Small intestine (tissue), 16 donors: ENCODE data around the gene SOCS1. TPM values are rescaled to one million over a fixed set of nuclear protein-coding genes. Genes with fewer than 3 reads are reported as not detected.

ENCODE experiments used
- DNase-seq, 2 donors: peaks; one replicate each; pipeline versions ENCODE4 v3.0.0 to v3.0.0-alpha.2; 2013
- FAIRE-seq: peaks from 2 replicates; lab custom pipeline; 2012; peaks lifted over from hg19 to GRCh38; lab: Jason Lieb, UNC
- H3K27ac ChIP-seq, 3 donors: one replicate each; pipeline ENCODE4 v1.5.1; 2013; ENCODE audit warnings: low read length in 2 of 3, mild to moderate bottlenecking in 2 of 3, control low read depth in 1 of 3, inconsistent platforms in 1 of 3, low read depth in 1 of 3, moderate library complexity in 1 of 3
- H3K27me3 ChIP-seq, 3 donors: one replicate each; pipeline ENCODE4 v1.6.1; 2013; ENCODE audit warnings: low read length in 3 of 3, inconsistent platforms in 1 of 3; ENCODE audit not compliant: control insufficient read depth in 3 of 3, insufficient read depth in 3 of 3
- H3K36me3 ChIP-seq, 3 donors: one replicate each; pipeline ENCODE4 v1.6.1; 2013; ENCODE audit warnings: low read length in 3 of 3, inconsistent platforms in 1 of 3, low read depth in 1 of 3, mild to moderate bottlenecking in 1 of 3, moderate library complexity in 1 of 3; ENCODE audit not compliant: control insufficient read depth in 3 of 3, insufficient read depth in 2 of 3
- H3K4me1 ChIP-seq, 3 donors: one replicate each; pipeline ENCODE4 v1.6.1; 2013; ENCODE audit warnings: low read length in 2 of 3, inconsistent platforms in 1 of 3, low read depth in 1 of 3, mild to moderate bottlenecking in 1 of 3, moderate library complexity in 1 of 3; ENCODE audit not compliant: control insufficient read depth in 3 of 3, insufficient read depth in 2 of 3
- H3K4me3 ChIP-seq, 3 donors: one replicate each; pipeline ENCODE4 v1.5.1; 2013; ENCODE audit warnings: low read length in 3 of 3, control low read depth in 1 of 3, inconsistent platforms in 1 of 3, low read depth in 1 of 3, mild to moderate bottlenecking in 1 of 3, moderate library complexity in 1 of 3
- H3K9me3 ChIP-seq, 2 donors: one replicate each; pipeline ENCODE4 v1.6.1; 2013; ENCODE audit warnings: low read depth in 1 of 2, low read length in 1 of 2; ENCODE audit not compliant: control insufficient read depth in 2 of 2, insufficient read depth in 1 of 2
- WGBS, 3 donors: extraction: QIAGEN DNeasy Blood & Tissue Kit; methylation state at CpG; one replicate each; pipeline ENCODE4 v1.1.7; 2013; 5-methylcytosine and 5-hydroxymethylcytosine counted together
- long read RNA-seq, 10 donors: transcript quantifications; one replicate each; lab custom pipeline, GENCODE V29; 2026
- polyA plus RNA-seq, 4 donors: library from polyadenylated mRNA; stranded (reverse) in 3 of 4; unstranded in 1 of 4; fragments of 200-250 nt in 3 of 4; fragments of 120-200 nt in 1 of 4; gene quantifications; one replicate each; pipeline versions ENCODE4 v1.2.1 to v1.2.3, GENCODE V29; 2013
- donor health status: healthy with polysubstance abuse.
- donor health status: control.
- donor health status: control.
- donor health status: Bipolar disorder and iron deficiency.
- donor health status: healthy.

The SOCS1 gene
- 10 to 100 TPM in 1 of 4 donors, 1 to 10 TPM in 3; 1.9 to 15.0 (median 5.1) TPM for polyA plus RNA-seq
- long read RNA-seq, donor 1 = 0 reads
- long read RNA-seq, donor 2, partial matches to known transcripts = 0 of 1 reads
- long read RNA-seq, donor 2, other reads (novel, unspliced or antisense) = 0 of 1 reads
- long read RNA-seq, donor 3, partial matches to known transcripts = 0 of 4 reads
- long read RNA-seq, donor 3, other reads (novel, unspliced or antisense) = 0 of 4 reads
- long read RNA-seq, donor 4 = 0 reads
- long read RNA-seq, donor 5, partial matches to known transcripts = 0 of 3 reads
- long read RNA-seq, donor 5, other reads (novel, unspliced or antisense) = 0 of 3 reads
- long read RNA-seq, donor 6 = 0 reads
- long read RNA-seq, donor 7, partial matches to known transcripts = 0 of 2 reads
- long read RNA-seq, donor 7, other reads (novel, unspliced or antisense) = 0 of 2 reads
- long read RNA-seq, donor 8, partial matches to known transcripts = 0 of 2 reads
- long read RNA-seq, donor 8, other reads (novel, unspliced or antisense) = 0 of 2 reads
- long read RNA-seq, donor 9, partial matches to known transcripts = 0 of 1 reads
- long read RNA-seq, donor 9, other reads (novel, unspliced or antisense) = 0 of 1 reads
- long read RNA-seq, donor 10, partial matches to known transcripts = 0 of 4 reads
- long read RNA-seq, donor 10, other reads (novel, unspliced or antisense) = 0 of 4 reads

GRCh38 chr16:11255737-11256660, at the start of gene SOCS1:
SOCS1 (minus strand) TSS chr16:11256204; CDS start chr16:11255478, 726 bp downstream.
- Histone ChIP-seq H3K4me3 (peak within 1 kb of the TSS; percentile 81 to 93 (median 91)), H3K4me1 (peaks cover 0 to 10% (median 2%) of the 10 kb centered on the region in 3 donors), H3K27ac (peak within 1 kb of the TSS; percentile 96 to 98 (median 97)), H3K27me3 (peaks cover 0 to 11% (median 0%) of the 10 kb centered on the region in 3 donors), H3K36me3 (peaks cover 0 to 9% (median 2%) of the 10 kb centered on the region in 3 donors), H3K9me3 (no peaks in the 10 kb centered on the region)
- DNase-seq (peak; percentile 83 to 93), FAIRE-seq (no peak)
- 0 to 1% (median 1%) methylated on average over 57 to 100 of the region's 100 CpGs for WGBS, 3 donors

- H3K27me3 ChIP-seq = no peaks in the 10 kb centered on the region
- H3K36me3 ChIP-seq = no peaks in the 10 kb centered on the region
- peaks cover 0 to 3% of the 10 kb centered on the region in 2 donors for H3K9me3 ChIP-seq
- FAIRE-seq (no peak), DNase-seq (no peak)
- no peak overlapping the region for H3K4me3 ChIP-seq
- WGBS, 3 donors = 79 to 81% (median 79%) methylated on average over 18 of the region's 18 CpGs
- peaks cover 0 to 4% (median 0%) of the 10 kb centered on the region in 3 donors for H3K4me1 ChIP-seq
- no peak overlapping the region for H3K27ac ChIP-seq
These were observed 47.6 kb upstream of the SOCS1 start for GRCh38 chr16:11303405-11304138.

GRCh38 chr16:11302977-11303376, 47.0 kb upstream of the SOCS1 start:
- H3K27me3 ChIP-seq = no peaks in the 10 kb centered on the region
- no peak for FAIRE-seq
- 50 to 65% (median 51%) methylated on average over 4 of the region's 4 CpGs for WGBS, 3 donors
- peaks cover 0 to 3% of the 10 kb centered on the region in 2 donors for H3K9me3 ChIP-seq
- H3K27ac ChIP-seq = no peak overlapping the region
- DNase-seq = no peak
- H3K4me3 ChIP-seq = no peak overlapping the region
- H3K36me3 ChIP-seq = no peaks in the 10 kb centered on the region
- peaks cover 0 to 4% (median 0%) of the 10 kb centered on the region in 3 donors for H3K4me1 ChIP-seq

- Histone ChIP-seq H3K9me3 (peaks cover 0 to 3% of the 10 kb centered on the region in 2 donors), H3K4me1 (peaks cover 4 to 9% (median 6%) of the 10 kb centered on the region in 3 donors), H3K4me3 (no peak overlapping the region), H3K27ac (no peak overlapping the region), H3K36me3 (no peaks in the 10 kb centered on the region), H3K27me3 (no peaks in the 10 kb centered on the region)
- FAIRE-seq (no peak), DNase-seq (no peak)
- WGBS, 3 donors = 51 to 66% (median 55%) methylated on average over 4 of the region's 4 CpGs
These were observed 45.9 kb upstream of the SOCS1 start for GRCh38 chr16:11301645-11302501.

GRCh38 chr16:11300560-11300892, 44.5 kb upstream of the SOCS1 start:
- peaks cover 0 to 3% of the 10 kb centered on the region in 2 donors for H3K9me3 ChIP-seq
- no peak overlapping the region for H3K4me3 ChIP-seq
- H3K36me3 ChIP-seq = no peaks in the 10 kb centered on the region
- 92 to 93% (median 92%) methylated on average over 7 of the region's 7 CpGs for WGBS, 3 donors
- H3K27me3 ChIP-seq = no peaks in the 10 kb centered on the region
- H3K27ac ChIP-seq = no peak overlapping the region
- peaks cover 4 to 9% (median 7%) of the 10 kb centered on the region in 3 donors for H3K4me1 ChIP-seq
- FAIRE-seq = no peak
- no peak for DNase-seq

- Histone ChIP-seq H3K4me1 (peaks cover 4 to 9% (median 7%) of the 10 kb centered on the region in 3 donors), H3K4me3 (no peak overlapping the region), H3K9me3 (peaks cover 0 to 3% of the 10 kb centered on the region in 2 donors), H3K36me3 (no peaks in the 10 kb centered on the region), H3K27ac (no peak overlapping the region), H3K27me3 (no peaks in the 10 kb centered on the region)
- DNase-seq = no peak
- no peak for FAIRE-seq
- WGBS, 3 donors = 83 to 87% (median 87%) methylated on average over 6 of the region's 6 CpGs
These were observed 44.0 kb upstream of the SOCS1 start for GRCh38 chr16:11299865-11300559.
